ENCODE measurements around the gene OR10X1. TPM values are rescaled to one million over a fixed set of nuclear protein-coding genes. Genes with fewer than 3 reads are reported as not detected.

The OR10X1 gene
- total RNA-seq, 4 donors from 2014 or later: not detected

DNA sequence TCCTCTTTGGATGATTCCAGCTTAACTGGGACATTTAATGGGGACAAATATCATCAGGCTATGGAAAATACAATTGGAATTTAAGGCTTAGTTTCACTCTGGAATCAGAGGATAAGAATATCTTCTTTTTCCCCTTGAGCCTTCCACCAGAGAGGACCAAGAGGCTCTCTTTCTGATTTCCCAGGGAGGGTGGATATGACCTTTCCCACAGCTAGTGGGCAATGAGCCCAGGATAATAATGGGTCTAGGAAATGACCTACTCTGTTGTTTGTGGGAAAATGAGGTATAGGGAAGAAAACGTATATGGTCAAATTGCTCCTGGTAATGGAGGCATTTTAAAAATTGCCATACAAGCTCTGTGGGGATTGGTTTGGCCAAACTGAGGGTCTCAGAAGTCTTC, 27.4 kb downstream of the OR10X1 start:
- no peak overlapping the region for H3K4me3 ChIP-seq
- H3K27ac ChIP-seq: no peak overlapping the region
- no peaks in the 10 kb centered on the region for H3K36me3 ChIP-seq
- TF ChIP-seq, protein P1, sequence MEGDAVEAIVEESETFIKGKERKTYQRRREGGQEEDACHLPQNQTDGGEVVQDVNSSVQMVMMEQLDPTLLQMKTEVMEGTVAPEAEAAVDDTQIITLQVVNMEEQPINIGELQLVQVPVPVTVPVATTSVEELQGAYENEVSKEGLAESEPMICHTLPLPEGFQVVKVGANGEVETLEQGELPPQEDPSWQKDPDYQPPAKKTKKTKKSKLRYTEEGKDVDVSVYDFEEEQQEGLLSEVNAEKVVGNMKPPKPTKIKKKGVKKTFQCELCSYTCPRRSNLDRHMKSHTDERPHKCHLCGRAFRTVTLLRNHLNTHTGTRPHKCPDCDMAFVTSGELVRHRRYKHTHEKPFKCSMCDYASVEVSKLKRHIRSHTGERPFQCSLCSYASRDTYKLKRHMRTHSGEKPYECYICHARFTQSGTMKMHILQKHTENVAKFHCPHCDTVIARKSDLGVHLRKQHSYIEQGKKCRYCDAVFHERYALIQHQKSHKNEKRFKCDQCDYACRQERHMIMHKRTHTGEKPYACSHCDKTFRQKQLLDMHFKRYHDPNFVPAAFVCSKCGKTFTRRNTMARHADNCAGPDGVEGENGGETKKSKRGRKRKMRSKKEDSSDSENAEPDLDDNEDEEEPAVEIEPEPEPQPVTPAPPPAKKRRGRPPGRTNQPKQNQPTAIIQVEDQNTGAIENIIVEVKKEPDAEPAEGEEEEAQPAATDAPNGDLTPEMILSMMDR (IDR thresholded peaks at IDR 0.05 in 4 of 5, conservative IDR thresholded peaks at IDR 0.05 in 1 of 5): no peak
- no peak for TF ChIP-seq POLR2A (IDR thresholded peaks at IDR 0.05)
- no peaks in the 10 kb centered on the region for H3K9me3 ChIP-seq
- no peaks in the 10 kb centered on the region for H3K4me1 ChIP-seq
- DNase-seq (no peak), ATAC-seq (no peak)
- intact Hi-C loops (cut with DNase I; ENCODE audit: low total_unique reads) (no loop called here), in situ Hi-C loops (cut with MboI; ENCODE audit: low sequenced_read_pairs in 4 of 4) (no loop called here)
- no peaks in the 10 kb centered on the region for H3K27me3 ChIP-seq

DNA sequence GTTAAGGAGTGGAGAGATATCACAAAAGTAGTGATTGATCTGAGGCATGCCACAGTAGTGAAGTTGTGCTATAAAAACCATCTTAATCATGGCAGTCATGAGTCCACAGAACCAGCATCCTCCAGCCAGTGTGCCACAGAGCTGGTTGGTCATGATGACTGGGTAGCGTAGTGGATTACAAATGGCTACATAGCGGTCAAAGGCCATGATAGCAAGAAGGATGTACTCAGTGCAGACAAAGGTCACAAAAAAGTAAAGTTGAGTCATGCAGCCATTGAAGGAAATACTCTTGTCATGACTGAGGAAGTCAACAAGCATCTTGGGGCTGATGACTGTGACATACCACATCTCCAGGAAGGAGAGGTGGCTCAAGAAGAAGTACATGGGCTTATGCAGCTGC, 32.2 kb downstream of the OR10X1 start:
- Histone ChIP-seq H3K27ac (no peak overlapping the region), H3K4me1 (no peaks in the 10 kb centered on the region), H3K4me3 (no peak overlapping the region), H3K9me3 (no peaks in the 10 kb centered on the region), H3K27me3 (no peaks in the 10 kb centered on the region), H3K36me3 (no peaks in the 10 kb centered on the region)
- ATAC-seq (no peak), DNase-seq (no peak)
- in situ Hi-C loops (cut with MboI; ENCODE audit: low sequenced_read_pairs in 4 of 4): no loop called here
- intact Hi-C loops (cut with DNase I; ENCODE audit: low total_unique reads): no loop called here
- no peak for TF ChIP-seq POLR2A (IDR thresholded peaks at IDR 0.05)
- TF ChIP-seq, protein P1 (IDR thresholded peaks at IDR 0.05 in 4 of 5, conservative IDR thresholded peaks at IDR 0.05 in 1 of 5): no peak

DNA sequence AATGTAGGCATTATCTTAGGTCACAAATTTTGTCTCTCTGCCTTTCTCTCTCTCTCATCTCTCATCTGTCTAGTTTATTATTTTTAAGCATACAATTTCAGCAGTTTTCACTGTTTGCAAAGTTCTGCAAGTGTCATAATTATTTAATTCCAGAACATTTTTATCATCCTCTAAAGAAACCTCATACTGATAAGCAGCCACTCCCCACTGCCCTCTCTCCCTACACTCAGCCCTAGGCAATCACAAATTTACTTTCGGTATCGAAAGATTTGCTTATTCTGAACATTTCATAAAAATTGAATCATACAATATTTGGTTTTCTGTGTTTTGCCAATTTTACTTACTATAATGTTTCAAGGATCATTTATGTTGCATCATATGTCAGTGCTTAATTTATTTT, 42.1 kb downstream of the OR10X1 start:
- Histone ChIP-seq H3K9me3 (no peaks in the 10 kb centered on the region), H3K4me1 (no peaks in the 10 kb centered on the region), H3K36me3 (no peaks in the 10 kb centered on the region), H3K4me3 (no peak overlapping the region), H3K27ac (no peak overlapping the region), H3K27me3 (no peaks in the 10 kb centered on the region)
- intact Hi-C loops (cut with DNase I; ENCODE audit: low total_unique reads): no loop called here
- ATAC-seq (no peak), DNase-seq (no peak)
- TF ChIP-seq, protein P1 (IDR thresholded peaks at IDR 0.05 in 4 of 5, conservative IDR thresholded peaks at IDR 0.05 in 1 of 5): no peak
- TF ChIP-seq POLR2A (IDR thresholded peaks at IDR 0.05): no peak
- in situ Hi-C loops (cut with MboI; ENCODE audit: low sequenced_read_pairs in 4 of 4): no loop called here

DNA sequence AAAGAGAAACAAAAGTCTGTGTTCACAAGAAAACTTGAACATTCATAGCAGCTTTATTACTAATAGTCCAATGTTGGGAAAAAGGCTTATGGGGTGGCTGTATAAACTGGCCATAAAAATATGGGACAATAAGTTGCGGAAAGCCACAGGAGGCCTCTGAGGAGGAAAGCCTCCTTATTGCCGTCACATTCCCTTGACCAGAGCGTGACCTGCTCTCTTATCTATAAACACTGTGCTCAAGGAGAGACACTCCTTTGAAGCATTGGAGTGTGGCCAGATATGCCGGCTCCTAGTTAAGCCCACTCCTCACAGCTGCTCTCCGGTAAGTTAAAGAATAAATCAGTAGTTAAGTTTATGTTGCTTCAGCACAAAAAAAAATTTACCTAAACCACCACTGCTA, 45.2 kb downstream of the OR10X1 start:
- Histone ChIP-seq H3K27me3 (no peaks in the 10 kb centered on the region), H3K9me3 (no peaks in the 10 kb centered on the region), H3K27ac (no peak overlapping the region), H3K36me3 (no peaks in the 10 kb centered on the region), H3K4me3 (no peak overlapping the region), H3K4me1 (no peaks in the 10 kb centered on the region)
- in situ Hi-C loops (cut with MboI; ENCODE audit: low sequenced_read_pairs in 4 of 4): no loop called here
- intact Hi-C loops (cut with DNase I; ENCODE audit: low total_unique reads): no loop called here
- TF ChIP-seq, protein P1 (IDR thresholded peaks at IDR 0.05 in 4 of 5, conservative IDR thresholded peaks at IDR 0.05 in 1 of 5): no peak
- no peak for TF ChIP-seq POLR2A (IDR thresholded peaks at IDR 0.05)
- ATAC-seq (no peak), DNase-seq (no peak)

Other genes with a start within 250 kb of the OR10X1 start
- not detected for gene CD1B, start 248.4 kb downstream of the OR10X1 start, total RNA-seq
- gene CD1E, start 226.0 kb downstream of the OR10X1 start, total RNA-seq: not detected
- gene OR10T2, start 180.4 kb downstream of the OR10X1 start, total RNA-seq: not detected
- gene OR10K2, start 153.7 kb downstream of the OR10X1 start, total RNA-seq: not detected
- not detected for gene OR10K1, start 118.1 kb downstream of the OR10X1 start, total RNA-seq
- gene OR10R2, start 107.7 kb downstream of the OR10X1 start, total RNA-seq: not detected
- not detected for gene OR6Y1, start 25.5 kb downstream of the OR10X1 start, total RNA-seq
- not detected for gene OR6P1, start 9.3 kb downstream of the OR10X1 start, total RNA-seq
- not detected for gene OR10Z1, start 25.4 kb upstream of the OR10X1 start, total RNA-seq
- gene SPTA1, start 106.8 kb upstream of the OR10X1 start, total RNA-seq: under 1 TPM in 2 of 4 donors, not detected in 2; 0.02 to 0.03 TPM
- gene OR6K2, start 120.8 kb upstream of the OR10X1 start, total RNA-seq: not detected
- not detected for gene OR6K3, start 140.8 kb upstream of the OR10X1 start, total RNA-seq
- not detected for gene OR6K6, start 174.8 kb upstream of the OR10X1 start, total RNA-seq
- gene OR6N1, start 192.3 kb upstream of the OR10X1 start, total RNA-seq: not detected
- not detected for gene OR6N2, start 201.3 kb upstream of the OR10X1 start, total RNA-seq

Measured in gastrocnemius medialis (tissue), 4 donors.